HG03066 (cell line): ENCODE results near the gene RCOR3.
A peak's percentile ranks its signal among the peaks of the same experiment; 100 is the strongest.

ENCODE experiments used
- ATAC-seq: cut with Tn5 transposase; IDR thresholded peaks from one replicate; pipeline ENCODE4 v1.9.1; 2021; ENCODE audit warnings: low read depth; ENCODE audit not compliant: unreplicated experiment

Gene RCOR3

GRCh38 chr1:211323156-211324063 is 64.2 kb downstream of the RCOR3 start:
- peak; percentile 42 for ATAC-seq

- ATAC-seq, result no peak
Measured at GRCh38 chr1:211324992-211325775, 66.0 kb downstream of the RCOR3 start.

GRCh38 chr1:211326140-211326527 is 67.0 kb downstream of the RCOR3 start:
- ATAC-seq, result no peak

- peak; percentile 34 for ATAC-seq
Measured at GRCh38 chr1:211326528-211327345, 67.6 kb downstream of the RCOR3 start, which contains the start of gene TRAF5. Gene TRAF5, plus strand, starts transcription at chr1:211326833. Its CDS starts 26,407 bp downstream, at chr1:211353240.

GRCh38 chr1:211327346-211327921 is 68.3 kb downstream of the RCOR3 start:
- peak; percentile 34 for ATAC-seq

GRCh38 chr1:211328084-211328694 is 69.0 kb downstream of the RCOR3 start:
- ATAC-seq, result no peak

- no peak for ATAC-seq
Measured at GRCh38 chr1:211328866-211329475, 69.8 kb downstream of the RCOR3 start.

- ATAC-seq, result peak; percentile 41
Measured at GRCh38 chr1:211329764-211330201, 70.6 kb downstream of the RCOR3 start.

GRCh38 chr1:211330282-211330936 is 71.2 kb downstream of the RCOR3 start:
- no peak for ATAC-seq

GRCh38 chr1:211331011-211331709 is 72.0 kb downstream of the RCOR3 start:
- ATAC-seq, result no peak

- ATAC-seq, result no peak
Measured at GRCh38 chr1:211332036-211332616, 73.0 kb downstream of the RCOR3 start.

- ATAC-seq, result no peak
Measured at GRCh38 chr1:211332830-211333229, 73.7 kb downstream of the RCOR3 start.

- no peak for ATAC-seq
Measured at GRCh38 chr1:211333906-211334305, 74.7 kb downstream of the RCOR3 start.

- no peak for ATAC-seq
Measured at GRCh38 chr1:211334986-211335385, 75.8 kb downstream of the RCOR3 start.

- ATAC-seq, result peak; percentile 93
Measured at GRCh38 chr1:211335522-211336157, 76.5 kb downstream of the RCOR3 start.

- peak; percentile 8 for ATAC-seq
Measured at GRCh38 chr1:211336161-211336560, 77.0 kb downstream of the RCOR3 start.

GRCh38 chr1:211336775-211337174 is 77.6 kb downstream of the RCOR3 start:
- ATAC-seq, result no peak
